ENCODE results near the gene STPG3.

GRCh38 chr9:137235424-137236237 is 15.5 kb upstream of the STPG3 start:
- TF ChIP-seq FOXP2 (optimal IDR thresholded peaks at IDR 0.05; ENCODE audit: borderline replicate concordance, extremely low read depth, extremely low read length, insufficient read depth) (no peak), REST (IDR thresholded peaks at IDR 0.05; ENCODE audit: insufficient read depth in 1 of 2, low read depth in 2 of 2, low read length in 2 of 2) (no peak)

Measured in PFSK-1 (cell line).